ENCODE data around the gene SERPINA6.

The SERPINA6 gene

GRCh38 chr14:94364964-94365363, 41.8 kb upstream of the SERPINA6 start:
- Histone ChIP-seq H3K27me3 (replicated peaks; ENCODE audit: control insufficient read depth, insufficient read depth, low read length, poor library complexity, severe bottlenecking) (no peaks in the 10 kb centered on the region), H3K4me3 (ENCODE audit: insufficient read depth, low read depth, low read length, poor library complexity, severe bottlenecking) (no peak overlapping the region), H3K4me1 (ENCODE audit: control insufficient read depth, insufficient read depth, low read length, poor library complexity, severe bottlenecking) (no peaks in the 10 kb centered on the region), H3K36me3 (ENCODE audit: control insufficient read depth, insufficient read depth, low read length) (no peaks in the 10 kb centered on the region), H3K27ac (ENCODE audit: insufficient read depth, low read length, poor library complexity, severe bottlenecking) (no peak overlapping the region), H3K9me3 (ENCODE audit: control insufficient read depth, low read length) (no peaks in the 10 kb centered on the region)
- no peak for DNase-seq

- no peak for DNase-seq
These were observed 40.9 kb upstream of the SERPINA6 start for GRCh38 chr14:94364037-94364436.

DNA sequence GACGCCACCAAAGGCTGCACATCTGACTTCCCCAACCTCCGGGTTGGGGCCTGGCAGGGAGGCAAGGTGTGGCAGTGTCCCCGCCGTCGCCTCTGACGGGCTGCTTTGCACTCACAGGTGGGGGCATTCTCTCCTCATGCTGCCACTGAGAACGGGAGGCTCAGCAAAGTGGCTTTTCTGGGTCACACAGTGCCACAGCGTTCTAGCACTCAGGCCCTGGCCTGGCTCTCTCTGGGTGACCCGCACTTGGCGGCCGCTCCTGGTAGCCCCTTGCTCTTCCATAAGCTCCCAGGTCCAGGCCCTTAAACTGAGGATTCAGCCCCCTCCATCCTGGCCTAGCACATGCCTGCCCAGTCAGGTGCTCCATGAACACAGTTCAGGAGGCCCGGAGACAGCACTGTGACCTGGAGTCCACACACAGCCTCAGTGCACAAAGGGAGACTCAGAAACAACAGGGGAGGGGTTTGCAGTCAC, 40.1 kb upstream of the SERPINA6 start:
- no peak for DNase-seq
- H3K4me3 ChIP-seq (ENCODE audit: insufficient read depth, low read depth, low read length, poor library complexity, severe bottlenecking) = no peak overlapping the region
- H3K27me3 ChIP-seq (replicated peaks; ENCODE audit: control insufficient read depth, insufficient read depth, low read length, poor library complexity, severe bottlenecking) = no peaks in the 10 kb centered on the region
- no peaks in the 10 kb centered on the region for H3K4me1 ChIP-seq (ENCODE audit: control insufficient read depth, insufficient read depth, low read length, poor library complexity, severe bottlenecking)
- H3K36me3 ChIP-seq (ENCODE audit: control insufficient read depth, insufficient read depth, low read length) = no peaks in the 10 kb centered on the region
- H3K9me3 ChIP-seq (ENCODE audit: control insufficient read depth, low read length) = no peaks in the 10 kb centered on the region
- no peak overlapping the region for H3K27ac ChIP-seq (ENCODE audit: insufficient read depth, low read length, poor library complexity, severe bottlenecking)

More at GRCh38 chr14:94364037-94364436, 40.9 kb upstream of the SERPINA6 start:
- H3K4me1 ChIP-seq (ENCODE audit: control insufficient read depth, insufficient read depth, low read length, poor library complexity, severe bottlenecking) = no peaks in the 10 kb centered on the region
- no peak overlapping the region for H3K27ac ChIP-seq (ENCODE audit: insufficient read depth, low read length, poor library complexity, severe bottlenecking)
- no peaks in the 10 kb centered on the region for H3K36me3 ChIP-seq (ENCODE audit: control insufficient read depth, insufficient read depth, low read length)
- H3K27me3 ChIP-seq (replicated peaks; ENCODE audit: control insufficient read depth, insufficient read depth, low read length, poor library complexity, severe bottlenecking) = no peaks in the 10 kb centered on the region
- no peak overlapping the region for H3K4me3 ChIP-seq (ENCODE audit: insufficient read depth, low read depth, low read length, poor library complexity, severe bottlenecking)
- no peaks in the 10 kb centered on the region for H3K9me3 ChIP-seq (ENCODE audit: control insufficient read depth, low read length)

DNA sequence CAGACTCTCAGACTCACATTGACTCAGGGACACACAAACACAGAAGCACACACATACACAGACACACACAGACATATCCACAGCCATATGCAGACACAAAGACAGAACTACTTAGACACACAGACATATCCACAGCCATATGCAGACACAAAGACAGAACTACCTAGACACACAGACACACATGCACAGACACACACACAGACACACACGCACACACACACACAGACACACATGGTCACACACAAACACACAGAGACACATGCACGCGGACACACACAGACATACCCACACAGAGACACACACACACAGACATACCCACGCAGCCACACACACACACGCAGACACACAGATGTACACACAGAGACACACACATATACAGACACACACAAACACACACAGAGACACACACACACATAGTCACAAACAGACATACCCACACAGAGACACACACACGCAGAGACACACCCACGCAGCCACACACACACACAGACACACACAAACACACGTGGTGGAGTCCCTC, 39.5 kb upstream of the SERPINA6 start:
- no peaks in the 10 kb centered on the region for H3K27me3 ChIP-seq (replicated peaks; ENCODE audit: control insufficient read depth, insufficient read depth, low read length, poor library complexity, severe bottlenecking)
- no peak for DNase-seq
- H3K36me3 ChIP-seq (ENCODE audit: control insufficient read depth, insufficient read depth, low read length) = no peaks in the 10 kb centered on the region
- H3K4me3 ChIP-seq (ENCODE audit: insufficient read depth, low read depth, low read length, poor library complexity, severe bottlenecking) = no peak overlapping the region
- H3K27ac ChIP-seq (ENCODE audit: insufficient read depth, low read length, poor library complexity, severe bottlenecking) = no peak overlapping the region
- no peaks in the 10 kb centered on the region for H3K9me3 ChIP-seq (ENCODE audit: control insufficient read depth, low read length)
- H3K4me1 ChIP-seq (ENCODE audit: control insufficient read depth, insufficient read depth, low read length, poor library complexity, severe bottlenecking) = no peaks in the 10 kb centered on the region

DNA sequence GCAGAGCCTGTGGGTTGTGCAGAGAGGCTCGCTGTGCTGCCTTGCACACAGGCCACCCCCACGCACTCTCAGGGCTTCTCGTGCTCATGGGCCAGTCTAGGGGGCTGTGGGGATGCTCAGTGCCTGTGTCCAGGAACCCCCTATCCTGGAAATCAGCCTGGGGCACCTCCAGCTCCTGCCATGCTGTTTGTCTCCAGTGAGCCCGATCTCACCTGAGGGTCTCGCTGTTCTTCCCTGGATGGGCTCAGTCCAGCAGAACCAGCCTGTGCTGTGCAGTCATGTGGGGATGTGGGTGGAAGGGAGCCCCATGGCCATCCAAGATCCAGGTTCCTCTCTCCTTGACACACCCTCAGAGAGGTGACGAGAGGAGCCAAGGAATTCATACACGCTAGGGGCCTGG, 38.5 kb upstream of the SERPINA6 start:
- H3K27me3 ChIP-seq (replicated peaks; ENCODE audit: control insufficient read depth, insufficient read depth, low read length, poor library complexity, severe bottlenecking) = no peaks in the 10 kb centered on the region
- H3K4me1 ChIP-seq (ENCODE audit: control insufficient read depth, insufficient read depth, low read length, poor library complexity, severe bottlenecking) = no peaks in the 10 kb centered on the region
- no peak for DNase-seq
- H3K27ac ChIP-seq (ENCODE audit: insufficient read depth, low read length, poor library complexity, severe bottlenecking) = no peak overlapping the region
- no peaks in the 10 kb centered on the region for H3K9me3 ChIP-seq (ENCODE audit: control insufficient read depth, low read length)
- no peaks in the 10 kb centered on the region for H3K36me3 ChIP-seq (ENCODE audit: control insufficient read depth, insufficient read depth, low read length)
- H3K4me3 ChIP-seq (ENCODE audit: insufficient read depth, low read depth, low read length, poor library complexity, severe bottlenecking) = no peak overlapping the region

GRCh38 chr14:94360945-94361565, 37.9 kb upstream of the SERPINA6 start:
- Histone ChIP-seq H3K4me1 (ENCODE audit: control insufficient read depth, insufficient read depth, low read length, poor library complexity, severe bottlenecking) (no peaks in the 10 kb centered on the region), H3K27ac (ENCODE audit: insufficient read depth, low read length, poor library complexity, severe bottlenecking) (no peak overlapping the region), H3K36me3 (ENCODE audit: control insufficient read depth, insufficient read depth, low read length) (no peaks in the 10 kb centered on the region), H3K4me3 (ENCODE audit: insufficient read depth, low read depth, low read length, poor library complexity, severe bottlenecking) (no peak overlapping the region), H3K27me3 (replicated peaks; ENCODE audit: control insufficient read depth, insufficient read depth, low read length, poor library complexity, severe bottlenecking) (no peaks in the 10 kb centered on the region), H3K9me3 (ENCODE audit: control insufficient read depth, low read length) (no peaks in the 10 kb centered on the region)
- no peak for DNase-seq

- H3K27me3 ChIP-seq (replicated peaks; ENCODE audit: control insufficient read depth, insufficient read depth, low read length, poor library complexity, severe bottlenecking) = no peaks in the 10 kb centered on the region
- DNase-seq = no peak
- no peaks in the 10 kb centered on the region for H3K36me3 ChIP-seq (ENCODE audit: control insufficient read depth, insufficient read depth, low read length)
- H3K9me3 ChIP-seq (ENCODE audit: control insufficient read depth, low read length) = no peaks in the 10 kb centered on the region
- H3K4me3 ChIP-seq (ENCODE audit: insufficient read depth, low read depth, low read length, poor library complexity, severe bottlenecking) = no peak overlapping the region
- H3K4me1 ChIP-seq (ENCODE audit: control insufficient read depth, insufficient read depth, low read length, poor library complexity, severe bottlenecking) = no peaks in the 10 kb centered on the region
- H3K27ac ChIP-seq (ENCODE audit: insufficient read depth, low read length, poor library complexity, severe bottlenecking) = no peak overlapping the region
These were observed 34.0 kb upstream of the SERPINA6 start for GRCh38 chr14:94357166-94357565.

DNA sequence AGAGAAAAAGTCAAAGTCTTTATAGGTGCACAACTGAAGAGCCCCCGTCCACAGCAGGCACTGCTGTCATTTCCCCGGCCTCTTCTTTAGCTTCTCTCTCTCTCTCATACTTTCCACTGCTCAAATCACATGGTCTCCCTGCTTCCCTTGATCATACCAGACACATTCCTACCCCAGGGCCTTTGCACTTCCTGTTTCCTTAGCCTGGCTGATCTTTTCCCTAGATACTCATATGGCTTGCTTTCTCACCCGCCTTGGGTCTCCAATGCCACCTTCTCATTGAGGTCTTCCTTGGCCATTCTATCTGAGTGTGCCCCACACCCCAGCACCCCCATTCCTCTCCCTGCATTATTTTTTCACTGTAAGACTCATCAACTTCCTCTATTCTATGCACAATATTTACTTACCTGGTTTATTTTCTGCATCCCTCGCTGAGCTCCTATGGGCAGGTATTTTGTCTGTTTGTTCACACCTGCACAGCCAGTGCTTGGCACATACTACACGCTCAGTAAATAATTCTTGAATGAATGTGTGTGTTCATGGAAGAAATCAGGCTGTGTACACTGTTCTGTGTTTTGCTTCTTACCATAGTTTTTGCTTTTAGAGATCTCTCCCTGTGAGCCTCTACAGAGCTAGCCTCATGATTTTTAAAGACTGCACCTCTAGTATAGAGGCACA, 33.4 kb upstream of the SERPINA6 start:
- DNase-seq = no peak
- H3K9me3 ChIP-seq (ENCODE audit: control insufficient read depth, low read length) = no peaks in the 10 kb centered on the region
- H3K27me3 ChIP-seq (replicated peaks; ENCODE audit: control insufficient read depth, insufficient read depth, low read length, poor library complexity, severe bottlenecking) = no peaks in the 10 kb centered on the region
- H3K4me3 ChIP-seq (ENCODE audit: insufficient read depth, low read depth, low read length, poor library complexity, severe bottlenecking) = no peak overlapping the region
- H3K4me1 ChIP-seq (ENCODE audit: control insufficient read depth, insufficient read depth, low read length, poor library complexity, severe bottlenecking) = no peaks in the 10 kb centered on the region
- H3K27ac ChIP-seq (ENCODE audit: insufficient read depth, low read length, poor library complexity, severe bottlenecking) = no peak overlapping the region
- H3K36me3 ChIP-seq (ENCODE audit: control insufficient read depth, insufficient read depth, low read length) = no peaks in the 10 kb centered on the region

DNA sequence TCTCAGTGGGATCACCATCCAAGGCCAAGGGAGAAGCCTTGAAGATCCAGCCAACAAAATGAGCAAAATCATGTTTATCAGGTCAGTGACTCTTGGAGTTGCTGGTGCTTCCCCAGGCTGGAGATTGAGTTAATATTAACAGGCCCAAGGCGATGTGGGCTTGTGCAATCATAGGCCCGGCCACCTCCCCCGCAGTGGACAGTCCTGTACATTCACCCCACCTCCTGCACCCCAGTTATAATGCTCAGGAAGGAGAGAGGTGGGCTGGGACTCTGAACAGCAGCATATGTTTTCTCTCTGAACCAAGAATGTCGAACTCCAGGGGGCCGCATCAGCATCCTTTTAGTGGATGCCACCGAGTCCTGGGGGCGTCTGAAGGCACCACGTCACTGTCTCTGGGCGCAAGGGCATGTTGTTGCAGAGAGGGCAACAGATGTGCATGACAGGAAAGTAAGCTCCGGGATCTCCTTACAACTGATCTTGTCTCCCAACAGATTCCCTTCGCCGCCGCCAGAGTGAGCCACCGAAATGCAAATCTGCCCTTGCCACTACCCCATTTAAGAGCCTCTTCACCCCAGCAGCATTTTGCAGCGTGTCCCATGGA, 32.2 kb upstream of the SERPINA6 start:
- Histone ChIP-seq H3K4me1 (ENCODE audit: control insufficient read depth, insufficient read depth, low read length, poor library complexity, severe bottlenecking) (no peaks in the 10 kb centered on the region), H3K27me3 (replicated peaks; ENCODE audit: control insufficient read depth, insufficient read depth, low read length, poor library complexity, severe bottlenecking) (no peaks in the 10 kb centered on the region), H3K9me3 (ENCODE audit: control insufficient read depth, low read length) (no peaks in the 10 kb centered on the region), H3K4me3 (ENCODE audit: insufficient read depth, low read depth, low read length, poor library complexity, severe bottlenecking) (no peak overlapping the region), H3K36me3 (ENCODE audit: control insufficient read depth, insufficient read depth, low read length) (no peaks in the 10 kb centered on the region), H3K27ac (ENCODE audit: insufficient read depth, low read length, poor library complexity, severe bottlenecking) (no peak overlapping the region)
- DNase-seq = no peak

GRCh38 chr14:94354638-94355185, 31.6 kb upstream of the SERPINA6 start:
- Histone ChIP-seq H3K27ac (ENCODE audit: insufficient read depth, low read length, poor library complexity, severe bottlenecking) (no peak overlapping the region), H3K27me3 (replicated peaks; ENCODE audit: control insufficient read depth, insufficient read depth, low read length, poor library complexity, severe bottlenecking) (no peaks in the 10 kb centered on the region), H3K4me1 (ENCODE audit: control insufficient read depth, insufficient read depth, low read length, poor library complexity, severe bottlenecking) (no peaks in the 10 kb centered on the region), H3K36me3 (ENCODE audit: control insufficient read depth, insufficient read depth, low read length) (no peaks in the 10 kb centered on the region), H3K9me3 (ENCODE audit: control insufficient read depth, low read length) (no peaks in the 10 kb centered on the region), H3K4me3 (ENCODE audit: insufficient read depth, low read depth, low read length, poor library complexity, severe bottlenecking) (no peak overlapping the region)
- no peak for DNase-seq
